ENCODE measurements around the gene LRP6. TPM values are rescaled to one million over a fixed set of nuclear protein-coding genes. Genes with fewer than 3 reads are reported as not detected.

The LRP6 gene
- total and polyA plus RNA-seq, 2 experiments from 2014 or later = 29.1 to 73.8 TPM

GRCh38 chr12:12305568-12306300, 38.9 kb upstream of the LRP6 start:
- Mint-ChIP-seq H3K9me3 (peaks cover 9% of the 10 kb centered on the region; the same call in 2 of the 3 replicates), H3K4me1 (no peaks in the 10 kb centered on the region), H3K27ac (no peak overlapping the region), H3K36me3 (ENCODE audit: low read depth) (0 out of 3 replicates have a peak, but pooled peaks cover 3% of the 10 kb centered on the region), H3K27me3 (ENCODE audit: insufficient read depth, low read depth, poor library complexity) (peaks cover 2% of the 10 kb centered on the region), H3K4me3 (no peak overlapping the region)
- H4K20me1 ChIP-seq (replicated peaks; ENCODE audit: insufficient read depth) = no peaks in the 10 kb centered on the region
- H3K79me2 ChIP-seq (replicated peaks; ENCODE audit: insufficient read depth) = no peaks in the 10 kb centered on the region
- ATAC-seq (no peak), DNase-seq (ENCODE audit: low spot score) (no peak)
- no peak overlapping the region for H3K4me2 ChIP-seq
- H3K4me3 ChIP-seq = no peak overlapping the region
- peaks cover 2% of the 10 kb centered on the region; the same call in 1 of the 2 replicates for H3K9me2 ChIP-seq (ENCODE audit: insufficient read depth)
- no peaks in the 10 kb centered on the region for H3F3A ChIP-seq (replicated peaks; ENCODE audit: low read depth)
- TF ChIP-seq ETS1 (IDR thresholded peaks at IDR 0.05) (no peak), CTCF (conservative IDR thresholded peaks at IDR 0.05; ENCODE audit: low read depth in 2 of 2) (no peak), POLR2AphosphoS5 (IDR thresholded peaks at IDR 0.05; ENCODE audit: low read depth) (no peak), EZH2 (IDR thresholded peaks at IDR 0.05; ENCODE audit: low read depth, unreplicated experiment) (no peak), REST (IDR thresholded peaks at IDR 0.05; ENCODE audit: unreplicated experiment) (no peak)
- no peaks in the 10 kb centered on the region for H3K27me3 ChIP-seq (ENCODE audit: insufficient read depth)
- H2AFZ ChIP-seq = 0 out of 2 replicates have a peak overlapping the region, but pooled peaks have one; percentile 18
- no peak overlapping the region for H3K27ac ChIP-seq (ENCODE audit: low read depth)
- no peaks in the 10 kb centered on the region for H3K36me3 ChIP-seq (ENCODE audit: insufficient read depth)
- no peaks in the 10 kb centered on the region for H3K4me1 ChIP-seq (ENCODE audit: insufficient read depth)

GRCh38 chr12:12302976-12303375, 36.1 kb upstream of the LRP6 start:
- peaks cover 2% of the 10 kb centered on the region; the same call in 1 of the 2 replicates for H3K9me2 ChIP-seq (ENCODE audit: insufficient read depth)
- 0 out of 3 replicates have a peak, but pooled peaks cover 3% of the 10 kb centered on the region for H3K36me3 Mint-ChIP-seq (ENCODE audit: low read depth)
- H3K4me1 ChIP-seq (ENCODE audit: insufficient read depth) = no peaks in the 10 kb centered on the region
- no peaks in the 10 kb centered on the region for H3F3A ChIP-seq (replicated peaks; ENCODE audit: low read depth)
- no peaks in the 10 kb centered on the region for H3K27me3 ChIP-seq (ENCODE audit: insufficient read depth)
- no peak overlapping the region for H3K27ac Mint-ChIP-seq
- H3K27ac ChIP-seq (ENCODE audit: low read depth) = no peak overlapping the region
- no peaks in the 10 kb centered on the region for H3K79me2 ChIP-seq (replicated peaks; ENCODE audit: insufficient read depth)
- H3K9me3 Mint-ChIP-seq = peaks cover 9% of the 10 kb centered on the region; the same call in 2 of the 3 replicates
- no peak overlapping the region for H2AFZ ChIP-seq
- ATAC-seq (no peak), DNase-seq (ENCODE audit: low spot score) (no peak)
- H3K36me3 ChIP-seq (ENCODE audit: insufficient read depth) = no peaks in the 10 kb centered on the region
- no peak overlapping the region for H3K4me3 ChIP-seq
- no peaks in the 10 kb centered on the region for H3K4me1 Mint-ChIP-seq
- H3K4me2 ChIP-seq = no peak overlapping the region
- no peaks in the 10 kb centered on the region for H4K20me1 ChIP-seq (replicated peaks; ENCODE audit: insufficient read depth)
- peaks cover 2% of the 10 kb centered on the region for H3K27me3 Mint-ChIP-seq (ENCODE audit: insufficient read depth, low read depth, poor library complexity)
- H3K4me3 Mint-ChIP-seq = no peak overlapping the region
- TF ChIP-seq ZNF462 (CRISPR knock-in tag; IDR thresholded peaks at IDR 0.05) (no peak), EZH2phosphoT487 (IDR thresholded peaks at IDR 0.05; ENCODE audit: unreplicated experiment) (no peak), CREB1 (CRISPR knock-in tag; IDR thresholded peaks at IDR 0.05; ENCODE audit: low read depth) (no peak)
